C4-2B (cell line): Measurements from ENCODE around the gene P4HTM.

ENCODE experiments used
- ZFX ChIP-seq: fragments of 450-650 bp; IDR thresholded peaks from 2 replicates; pipeline ENCODE4 v1.6.1; 2017
- TF ChIP-seq, protein P1 (sequence below): fragments of 450-650 bp; conservative IDR thresholded peaks from 2 replicates; pipeline ENCODE4 v1.5.1; 2017; ENCODE audit warnings: mild to moderate bottlenecking

DNA sequence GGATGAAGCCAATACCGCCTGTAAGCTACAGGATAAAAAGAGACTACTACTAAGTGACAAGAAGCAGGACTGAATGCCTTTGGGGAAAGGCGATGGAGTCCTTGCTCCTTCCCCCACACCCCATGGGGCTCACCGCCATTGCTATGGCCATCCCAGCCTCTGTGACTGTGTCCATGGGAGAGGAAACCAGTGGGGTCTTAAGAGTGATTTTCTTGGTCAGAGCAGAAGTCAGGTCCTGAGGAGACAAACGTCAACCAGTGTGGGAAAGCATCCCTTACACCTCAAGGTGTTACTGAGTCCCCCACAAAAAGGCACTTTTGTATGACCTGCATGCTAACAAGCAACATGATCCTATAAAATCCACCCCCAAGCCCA is 38.2 kb downstream of the P4HTM start:
- TF ChIP-seq, protein P1, sequence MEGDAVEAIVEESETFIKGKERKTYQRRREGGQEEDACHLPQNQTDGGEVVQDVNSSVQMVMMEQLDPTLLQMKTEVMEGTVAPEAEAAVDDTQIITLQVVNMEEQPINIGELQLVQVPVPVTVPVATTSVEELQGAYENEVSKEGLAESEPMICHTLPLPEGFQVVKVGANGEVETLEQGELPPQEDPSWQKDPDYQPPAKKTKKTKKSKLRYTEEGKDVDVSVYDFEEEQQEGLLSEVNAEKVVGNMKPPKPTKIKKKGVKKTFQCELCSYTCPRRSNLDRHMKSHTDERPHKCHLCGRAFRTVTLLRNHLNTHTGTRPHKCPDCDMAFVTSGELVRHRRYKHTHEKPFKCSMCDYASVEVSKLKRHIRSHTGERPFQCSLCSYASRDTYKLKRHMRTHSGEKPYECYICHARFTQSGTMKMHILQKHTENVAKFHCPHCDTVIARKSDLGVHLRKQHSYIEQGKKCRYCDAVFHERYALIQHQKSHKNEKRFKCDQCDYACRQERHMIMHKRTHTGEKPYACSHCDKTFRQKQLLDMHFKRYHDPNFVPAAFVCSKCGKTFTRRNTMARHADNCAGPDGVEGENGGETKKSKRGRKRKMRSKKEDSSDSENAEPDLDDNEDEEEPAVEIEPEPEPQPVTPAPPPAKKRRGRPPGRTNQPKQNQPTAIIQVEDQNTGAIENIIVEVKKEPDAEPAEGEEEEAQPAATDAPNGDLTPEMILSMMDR = no peak
- no peak for TF ChIP-seq ZFX
